Astrocyte of the spinal cord (primary cell): ENCODE results near the gene NPTX1.
A peak's percentile ranks its signal among the peaks of the same experiment; 100 is the strongest.
"Not testable (repeated sequence)": the region's sequence is repeated elsewhere in the genome, so short reads cannot be mapped to it uniquely, and the experiment has no call there.

Experiments
- DNase-seq: peaks from one replicate; pipeline ENCODE4 v3.0.0; 2011; ENCODE audit warnings: low read depth, low spot score
- H3K4me3 ChIP-seq: 2 replicates; pipeline ENCODE4 v1.5.1; 2011; ENCODE audit warnings: low read depth, mild to moderate bottlenecking, low read length, moderate library complexity
- in situ Hi-C: cut with HindIII; loops from 2 replicates; pipeline ENCODE4 v1.10.0; 2017; ENCODE audit warnings: low sequenced_read_pairs
- TF ChIP-seq, protein P1 (sequence below): IDR thresholded peaks from 2 replicates; pipeline ENCODE4 v1.5.1; 2012; ENCODE audit warnings: low read depth, mild to moderate bottlenecking, low read length, inconsistent platforms

NPTX1 gene

DNA sequence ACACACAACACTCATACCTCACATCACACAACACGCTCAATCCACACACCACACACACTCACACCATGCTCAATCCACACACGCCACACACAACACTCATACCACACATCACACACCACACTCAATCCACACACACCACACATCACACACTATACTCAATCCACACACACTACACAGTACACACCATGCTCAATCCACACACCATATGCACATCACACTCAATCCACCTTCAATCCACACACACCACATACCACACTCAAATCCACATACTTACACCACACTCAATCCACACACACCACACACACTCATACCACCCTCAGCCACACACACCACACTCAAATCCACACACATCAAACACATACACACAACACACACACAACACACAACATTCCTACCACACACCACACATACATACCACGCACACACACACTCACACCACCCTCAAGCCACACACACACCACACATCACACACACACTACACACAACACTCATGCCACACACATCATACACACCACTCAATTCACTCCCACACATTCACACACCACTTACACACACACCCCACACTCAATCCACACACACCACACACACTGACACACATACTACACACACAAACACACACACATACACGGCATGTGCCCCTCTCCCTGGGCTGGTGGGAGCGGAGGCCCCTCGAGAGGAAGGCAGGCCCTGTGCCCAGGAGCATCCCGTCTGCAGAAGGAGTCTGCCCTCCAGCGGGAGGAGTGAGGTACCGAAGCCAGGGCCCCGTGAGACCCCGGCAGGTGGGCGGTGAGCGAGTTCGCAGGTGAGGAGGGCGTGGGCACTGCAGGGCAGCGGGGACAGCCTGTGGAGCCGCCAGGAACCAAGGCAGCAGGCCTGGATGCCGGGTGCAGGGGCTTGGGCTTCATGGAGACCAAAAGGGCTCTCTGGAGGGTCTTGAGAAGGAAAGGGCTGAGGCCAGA is 35.1 kb upstream of the NPTX1 start:
- no peak overlapping the region for H3K4me3 ChIP-seq
- DNase-seq, result no peak
- TF ChIP-seq, protein P1, sequence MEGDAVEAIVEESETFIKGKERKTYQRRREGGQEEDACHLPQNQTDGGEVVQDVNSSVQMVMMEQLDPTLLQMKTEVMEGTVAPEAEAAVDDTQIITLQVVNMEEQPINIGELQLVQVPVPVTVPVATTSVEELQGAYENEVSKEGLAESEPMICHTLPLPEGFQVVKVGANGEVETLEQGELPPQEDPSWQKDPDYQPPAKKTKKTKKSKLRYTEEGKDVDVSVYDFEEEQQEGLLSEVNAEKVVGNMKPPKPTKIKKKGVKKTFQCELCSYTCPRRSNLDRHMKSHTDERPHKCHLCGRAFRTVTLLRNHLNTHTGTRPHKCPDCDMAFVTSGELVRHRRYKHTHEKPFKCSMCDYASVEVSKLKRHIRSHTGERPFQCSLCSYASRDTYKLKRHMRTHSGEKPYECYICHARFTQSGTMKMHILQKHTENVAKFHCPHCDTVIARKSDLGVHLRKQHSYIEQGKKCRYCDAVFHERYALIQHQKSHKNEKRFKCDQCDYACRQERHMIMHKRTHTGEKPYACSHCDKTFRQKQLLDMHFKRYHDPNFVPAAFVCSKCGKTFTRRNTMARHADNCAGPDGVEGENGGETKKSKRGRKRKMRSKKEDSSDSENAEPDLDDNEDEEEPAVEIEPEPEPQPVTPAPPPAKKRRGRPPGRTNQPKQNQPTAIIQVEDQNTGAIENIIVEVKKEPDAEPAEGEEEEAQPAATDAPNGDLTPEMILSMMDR, result peak; percentile 25
- in situ Hi-C loops, result no loop called here

DNA sequence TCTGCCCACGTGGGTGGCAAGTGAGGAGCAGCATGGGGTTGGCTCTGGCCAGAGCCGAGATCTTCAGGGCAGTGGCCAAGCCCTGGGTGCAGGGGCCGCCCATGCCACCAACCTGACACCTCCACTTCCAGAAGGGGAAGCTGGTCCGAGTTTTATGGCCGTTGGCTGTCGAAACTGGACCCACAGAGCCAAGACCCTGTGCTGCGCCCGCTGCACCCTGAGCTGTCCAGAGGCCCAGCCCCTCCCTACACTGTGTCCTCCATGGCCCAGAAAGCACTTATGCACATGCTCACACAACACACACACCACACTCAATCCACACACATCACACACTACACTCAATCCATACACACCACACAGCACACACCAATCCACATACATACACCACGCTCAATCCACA is 34.4 kb upstream of the NPTX1 start:
- TF ChIP-seq, protein P1, result no peak
- DNase-seq, result no peak
- no peak overlapping the region for H3K4me3 ChIP-seq
- in situ Hi-C loops, result no loop called here

DNA sequence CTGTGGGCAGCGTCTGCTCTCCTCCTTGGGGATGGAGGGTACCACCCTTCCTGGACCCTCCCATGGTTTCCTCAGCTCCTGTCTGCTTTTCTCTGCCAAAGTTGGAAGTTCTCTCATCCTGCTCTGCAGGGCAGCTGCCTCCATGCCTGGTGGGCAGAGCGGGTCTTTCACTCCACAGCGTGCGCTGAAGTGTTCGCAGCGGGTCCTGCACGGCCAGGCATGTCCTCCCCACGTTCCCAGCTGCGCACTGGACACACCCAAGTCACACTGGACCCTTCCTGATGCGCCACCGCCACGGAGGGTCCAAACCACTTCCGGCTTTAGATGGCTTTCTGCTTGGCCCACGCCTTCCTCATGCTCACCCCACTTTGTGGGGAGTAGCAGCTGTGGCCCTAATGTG is 33.7 kb upstream of the NPTX1 start:
- in situ Hi-C loops, result no loop called here
- TF ChIP-seq, protein P1, result no peak
- H3K4me3 ChIP-seq, result no peak overlapping the region
- no peak for DNase-seq

DNA sequence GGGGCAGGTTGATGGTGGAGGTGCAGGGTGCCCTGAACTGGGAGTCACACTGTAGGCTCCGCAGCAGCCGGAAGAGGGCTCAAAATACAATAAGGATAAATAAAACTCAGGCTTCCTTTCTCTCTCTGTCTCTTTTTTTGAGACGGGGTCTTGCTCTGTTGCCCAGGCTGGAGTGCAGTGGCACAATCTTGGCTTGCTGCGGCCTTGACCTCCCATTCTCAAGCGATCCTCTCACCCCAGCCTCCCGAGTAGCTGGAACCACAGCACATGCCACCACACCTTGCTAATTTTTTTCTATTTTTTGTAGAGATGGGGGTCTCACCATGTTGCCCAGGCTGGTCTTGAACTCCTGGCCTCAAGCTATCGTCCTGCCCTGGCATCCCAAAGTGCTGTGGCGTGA is 32.9 kb upstream of the NPTX1 start:
- in situ Hi-C loops, result no loop called here
- H3K4me3 ChIP-seq, result no peak overlapping the region
- TF ChIP-seq, protein P1, result no peak
- DNase-seq, result no peak

DNA sequence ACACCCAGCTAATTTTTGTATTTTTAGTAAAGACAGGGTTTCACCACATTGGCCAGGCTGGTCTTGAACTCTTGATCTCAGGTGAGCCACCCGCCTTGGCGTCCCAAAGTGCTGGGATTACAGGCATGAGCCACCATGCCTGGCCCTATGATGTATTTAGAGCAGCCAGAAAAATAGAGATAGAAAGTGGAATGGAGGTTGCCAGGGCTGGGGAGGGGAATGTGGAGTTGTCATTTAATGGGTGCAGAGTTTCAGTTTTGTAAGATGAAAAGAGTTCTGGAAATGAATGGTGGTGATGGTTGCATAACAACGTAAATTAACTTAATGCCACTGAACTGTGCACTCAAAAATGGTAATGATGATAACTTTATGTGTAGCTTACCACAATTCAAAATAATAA is 31.6 kb upstream of the NPTX1 start:
- no peak for DNase-seq
- TF ChIP-seq, protein P1, result no peak
- in situ Hi-C loops, result no loop called here
- no peak overlapping the region for H3K4me3 ChIP-seq

DNA sequence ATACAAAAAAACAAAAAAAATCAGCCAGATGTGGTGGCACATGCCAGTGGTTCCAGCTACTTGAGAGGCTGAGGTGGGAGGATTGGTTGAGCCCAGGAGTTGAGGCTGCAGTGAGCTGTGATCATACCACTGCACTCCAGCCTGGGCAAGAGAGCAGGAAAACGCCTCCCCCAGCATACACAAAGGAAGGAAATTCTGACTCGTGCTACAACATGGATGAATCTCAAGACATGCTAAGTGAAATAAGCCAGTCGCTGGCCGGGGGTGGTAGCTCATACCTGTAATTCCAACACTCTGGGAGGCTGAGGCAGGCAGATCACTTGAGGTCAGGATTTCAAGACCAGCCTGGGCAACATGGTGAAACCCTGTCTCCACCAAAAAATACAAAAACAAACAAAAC is 30.8 kb upstream of the NPTX1 start:
- H3K4me3 ChIP-seq, in situ Hi-C loops, DNase-seq: not testable (repeated sequence)

DNA sequence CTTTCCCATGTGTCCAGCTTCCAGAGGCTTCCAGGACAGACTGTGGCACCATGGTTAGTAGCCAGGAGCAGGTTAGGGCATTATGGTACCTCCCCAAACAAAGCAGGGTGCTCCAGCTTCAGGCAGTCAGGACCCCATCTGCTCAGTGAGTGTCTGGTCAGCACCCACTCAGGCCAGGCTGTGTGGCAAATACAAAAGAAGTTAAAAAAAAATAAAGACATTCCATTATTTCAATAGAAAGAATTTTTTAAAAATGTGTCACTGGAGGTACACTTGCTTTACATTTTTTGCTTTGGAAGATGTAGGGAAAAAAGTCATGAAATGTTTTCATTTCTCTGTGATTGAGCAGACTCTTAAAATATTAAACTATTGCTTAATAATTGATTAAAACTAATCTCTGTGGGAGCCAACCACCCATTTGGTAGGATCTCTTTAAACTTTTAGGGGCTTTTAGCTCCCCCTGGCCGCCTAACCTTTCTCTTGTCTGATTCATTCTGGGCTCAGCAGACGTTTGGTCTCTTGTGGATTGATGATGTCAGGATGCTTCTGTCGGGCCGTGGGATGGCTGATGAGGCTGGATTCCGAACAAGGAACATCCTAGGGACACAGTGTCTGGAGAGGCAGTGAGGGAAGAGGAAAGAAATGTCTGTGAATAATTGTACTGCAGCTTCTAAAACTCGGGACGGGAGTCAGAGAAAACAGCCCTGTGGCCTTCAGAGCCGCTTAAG is 28.4 kb upstream of the NPTX1 start:
- no peak overlapping the region for H3K4me3 ChIP-seq
- in situ Hi-C loops, result no loop called here
- DNase-seq, result peak; percentile 78
- TF ChIP-seq, protein P1, result peak; percentile 22
